Measurements from ENCODE around the gene ERGIC1.
"Not testable (repeated sequence)": the region's sequence is repeated elsewhere in the genome, so short reads cannot be mapped to it uniquely, and the experiment has no call there.

Gene ERGIC1

GRCh38 chr5:172807766-172808311, 26.2 kb upstream of the ERGIC1 start:
- H3K9me3 Mint-ChIP-seq: peaks cover 2% of the 10 kb centered on the region
- CTCF ChIA-PET: interaction anchor here (0.6 to 1.3 kb wide), 6 partner anchors 9 to 125 kb away, joined by 3 to 6 read pairs (median 3); no protein-coding TSS in a partner anchor
- H3K4me3 Mint-ChIP-seq: peak overlapping the region; percentile 67
- H3K27me3 Mint-ChIP-seq: peaks cover 3% of the 10 kb centered on the region
- DNase-seq: no peak
- no peaks in the 10 kb centered on the region for H3K36me3 Mint-ChIP-seq
- H3K4me1 Mint-ChIP-seq: peaks cover 16% of the 10 kb centered on the region
- H3K27ac Mint-ChIP-seq: peak overlapping the region; percentile 89

GRCh38 chr5:172809774-172810173, 24.3 kb upstream of the ERGIC1 start:
- DNase-seq: no peak
- H3K27me3 Mint-ChIP-seq: peaks cover 3% of the 10 kb centered on the region
- H3K4me3 Mint-ChIP-seq: no peak overlapping the region
- peaks cover 2% of the 10 kb centered on the region for H3K9me3 Mint-ChIP-seq
- H3K36me3 Mint-ChIP-seq: no peaks in the 10 kb centered on the region
- CTCF ChIA-PET: no interaction called here
- peaks cover 16% of the 10 kb centered on the region for H3K4me1 Mint-ChIP-seq
- no peak overlapping the region for H3K27ac Mint-ChIP-seq

- H3K36me3 Mint-ChIP-seq, H3K9me3 Mint-ChIP-seq, CTCF ChIA-PET, H3K27ac Mint-ChIP-seq, H3K27me3 Mint-ChIP-seq, DNase-seq, H3K4me3 Mint-ChIP-seq: not testable (repeated sequence)
- H3K4me1 Mint-ChIP-seq: peaks cover 16% of the 10 kb centered on the region
Observed at GRCh38 chr5:172810996-172811395, 23.1 kb upstream of the ERGIC1 start.

- no peaks in the 10 kb centered on the region for H3K9me3 Mint-ChIP-seq
- H3K4me3 Mint-ChIP-seq: no peak overlapping the region
- no peaks in the 10 kb centered on the region for H3K4me1 Mint-ChIP-seq
- no peaks in the 10 kb centered on the region for H3K36me3 Mint-ChIP-seq
- CTCF ChIA-PET: no interaction called here
- DNase-seq: no peak
- no peak overlapping the region for H3K27ac Mint-ChIP-seq
- peaks cover 12% of the 10 kb centered on the region for H3K27me3 Mint-ChIP-seq
Observed at GRCh38 chr5:172815631-172816030, 18.4 kb upstream of the ERGIC1 start.

GRCh38 chr5:172816925-172817562, 17.0 kb upstream of the ERGIC1 start:
- Mint-ChIP-seq H3K4me1 (no peaks in the 10 kb centered on the region), H3K9me3 (no peaks in the 10 kb centered on the region), H3K36me3 (no peaks in the 10 kb centered on the region), H3K4me3 (no peak overlapping the region), H3K27me3 (peaks cover 12% of the 10 kb centered on the region), H3K27ac (no peak overlapping the region)
- DNase-seq: no peak
- CTCF ChIA-PET: interaction anchor here (1.2 kb wide), 1 partner anchor 10 kb away, joined by 3 read pairs; no protein-coding TSS in a partner anchor

- no peak for DNase-seq
- H3K36me3 Mint-ChIP-seq: no peaks in the 10 kb centered on the region
- H3K9me3 Mint-ChIP-seq: no peaks in the 10 kb centered on the region
- no peaks in the 10 kb centered on the region for H3K4me1 Mint-ChIP-seq
- peaks cover 12% of the 10 kb centered on the region for H3K27me3 Mint-ChIP-seq
- CTCF ChIA-PET: no interaction called here
- H3K4me3 Mint-ChIP-seq: no peak overlapping the region
- no peak overlapping the region for H3K27ac Mint-ChIP-seq
Observed at GRCh38 chr5:172817664-172818063, 16.4 kb upstream of the ERGIC1 start.

- DNase-seq: no peak
- H3K36me3 Mint-ChIP-seq: no peaks in the 10 kb centered on the region
- no peak overlapping the region for H3K4me3 Mint-ChIP-seq
- CTCF ChIA-PET: no interaction called here
- H3K27me3 Mint-ChIP-seq: peaks cover 12% of the 10 kb centered on the region
- H3K27ac Mint-ChIP-seq: no peak overlapping the region
- H3K4me1 Mint-ChIP-seq: no peaks in the 10 kb centered on the region
- H3K9me3 Mint-ChIP-seq: no peaks in the 10 kb centered on the region
Observed at GRCh38 chr5:172818081-172818480, 16.0 kb upstream of the ERGIC1 start.

GRCh38 chr5:172819569-172819968, 14.5 kb upstream of the ERGIC1 start:
- H3K4me1 Mint-ChIP-seq: no peaks in the 10 kb centered on the region
- no peaks in the 10 kb centered on the region for H3K36me3 Mint-ChIP-seq
- H3K4me3 Mint-ChIP-seq: no peak overlapping the region
- H3K27ac Mint-ChIP-seq: no peak overlapping the region
- no peaks in the 10 kb centered on the region for H3K9me3 Mint-ChIP-seq
- H3K27me3 Mint-ChIP-seq: peaks cover 17% of the 10 kb centered on the region
- no peak for DNase-seq
- CTCF ChIA-PET: no interaction called here

- no peaks in the 10 kb centered on the region for H3K4me1 Mint-ChIP-seq
- CTCF ChIA-PET: no interaction called here
- no peak overlapping the region for H3K27ac Mint-ChIP-seq
- H3K27me3 Mint-ChIP-seq: peaks cover 17% of the 10 kb centered on the region
- H3K4me3 Mint-ChIP-seq: no peak overlapping the region
- DNase-seq: no peak
- H3K9me3 Mint-ChIP-seq: peaks cover 1% of the 10 kb centered on the region
- H3K36me3 Mint-ChIP-seq: no peaks in the 10 kb centered on the region
Observed at GRCh38 chr5:172820046-172820767, 13.8 kb upstream of the ERGIC1 start.

GRCh38 chr5:172821340-172821985, 12.6 kb upstream of the ERGIC1 start:
- Mint-ChIP-seq H3K27ac (no peak overlapping the region), H3K36me3 (no peaks in the 10 kb centered on the region), H3K27me3 (peaks cover 21% of the 10 kb centered on the region), H3K9me3 (peaks cover 14% of the 10 kb centered on the region), H3K4me3 (no peak overlapping the region), H3K4me1 (no peaks in the 10 kb centered on the region)
- CTCF ChIA-PET: no interaction called here
- no peak for DNase-seq

GRCh38 chr5:172823840-172824362, 10.2 kb upstream of the ERGIC1 start:
- no peak for DNase-seq
- CTCF ChIA-PET: no interaction called here
- no peak overlapping the region for H3K27ac Mint-ChIP-seq
- peaks cover 14% of the 10 kb centered on the region for H3K9me3 Mint-ChIP-seq
- peaks cover 1% of the 10 kb centered on the region for H3K36me3 Mint-ChIP-seq
- H3K27me3 Mint-ChIP-seq: peaks cover 22% of the 10 kb centered on the region
- H3K4me1 Mint-ChIP-seq: no peaks in the 10 kb centered on the region
- no peak overlapping the region for H3K4me3 Mint-ChIP-seq

- H3K9me3 Mint-ChIP-seq: peaks cover 14% of the 10 kb centered on the region
- H3K36me3 Mint-ChIP-seq: peaks cover 1% of the 10 kb centered on the region
- H3K27ac Mint-ChIP-seq: no peak overlapping the region
- peaks cover 22% of the 10 kb centered on the region for H3K27me3 Mint-ChIP-seq
- CTCF ChIA-PET: interaction anchor here (0.6 kb wide), 1 partner anchor 72 kb away, joined by 4 read pairs; no protein-coding TSS in a partner anchor
- H3K4me3 Mint-ChIP-seq: no peak overlapping the region
- H3K4me1 Mint-ChIP-seq: no peaks in the 10 kb centered on the region
- DNase-seq: no peak
Observed at GRCh38 chr5:172825610-172826204, 8.3 kb upstream of the ERGIC1 start.

GRCh38 chr5:172827841-172828240, 6.2 kb upstream of the ERGIC1 start:
- CTCF ChIA-PET: no interaction called here
- no peaks in the 10 kb centered on the region for H3K4me1 Mint-ChIP-seq
- H3K4me3 Mint-ChIP-seq: no peak overlapping the region

GRCh38 chr5:172828911-172829431, 5.1 kb upstream of the ERGIC1 start:
- H3K27ac Mint-ChIP-seq: peak overlapping the region; percentile 29
- H3K36me3 Mint-ChIP-seq: peaks cover 1% of the 10 kb centered on the region
- peaks cover 14% of the 10 kb centered on the region for H3K9me3 Mint-ChIP-seq
- CTCF ChIA-PET: interaction anchor here (1.4 kb wide), 1 partner anchor 114 kb away, joined by 3 read pairs; no protein-coding TSS in a partner anchor
- no peak overlapping the region for H3K4me3 Mint-ChIP-seq
- H3K4me1 Mint-ChIP-seq: peaks cover 3% of the 10 kb centered on the region
- H3K27me3 Mint-ChIP-seq: peaks cover 19% of the 10 kb centered on the region
- no peak for DNase-seq

More at GRCh38 chr5:172827841-172828240, 6.2 kb upstream of the ERGIC1 start:
- no peak for DNase-seq
- Mint-ChIP-seq H3K36me3 (peaks cover 1% of the 10 kb centered on the region), H3K27ac (no peak overlapping the region), H3K9me3 (peaks cover 14% of the 10 kb centered on the region), H3K27me3 (peaks cover 22% of the 10 kb centered on the region)
